HPDE6-E6E7 (cell line): Measurements from ENCODE around the gene PDZD7.
A peak's percentile ranks its signal among the peaks of the same experiment; 100 is the strongest.

ENCODE experiments used
- DNase-seq: peaks from one replicate; pipeline ENCODE4 v3.0.0; 2011; ENCODE audit warnings: missing footprints; ENCODE audit errors: extremely low spot score

PDZD7 gene

GRCh38 chr10:101031128-101031795 lies at the start of gene PDZD7, which contains the start of gene SFXN3:
Gene PDZD7 (minus strand): TSS chr10:101031129. CDS start chr10:101030219, 910 bp downstream.
Gene SFXN3 (plus strand): TSS chr10:101031234. CDS start chr10:101034695, 3,461 bp downstream.
- peak; percentile 98 for DNase-seq

GRCh38 chr10:101079874-101080273 lies 48.9 kb upstream of the PDZD7 start:
- no peak for DNase-seq

- DNase-seq, result no peak
Measured at GRCh38 chr10:101076630-101077029, 45.7 kb upstream of the PDZD7 start.

- no peak for DNase-seq
Measured at GRCh38 chr10:101075775-101076174, 44.8 kb upstream of the PDZD7 start.

GRCh38 chr10:101073631-101074030 lies 42.7 kb upstream of the PDZD7 start:
- no peak for DNase-seq

GRCh38 chr10:101072923-101073322 lies 42.0 kb upstream of the PDZD7 start:
- DNase-seq, result no peak

- no peak for DNase-seq
Measured at GRCh38 chr10:101071885-101072433, 41.0 kb upstream of the PDZD7 start.

GRCh38 chr10:101071267-101071884 lies 40.4 kb upstream of the PDZD7 start:
- DNase-seq, result no peak

GRCh38 chr10:101070098-101070497 lies 39.2 kb upstream of the PDZD7 start:
- DNase-seq, result no peak

GRCh38 chr10:101069441-101069840 lies 38.5 kb upstream of the PDZD7 start:
- DNase-seq, result no peak

- no peak for DNase-seq
Measured at GRCh38 chr10:101067356-101068083, 36.6 kb upstream of the PDZD7 start.

- DNase-seq, result no peak
Measured at GRCh38 chr10:101066896-101067355, 36.0 kb upstream of the PDZD7 start.

- peak; percentile 75 for DNase-seq
Measured at GRCh38 chr10:101066146-101066895, 35.4 kb upstream of the PDZD7 start.

- DNase-seq, result no peak
Measured at GRCh38 chr10:101065481-101066145, 34.7 kb upstream of the PDZD7 start.

GRCh38 chr10:101064415-101065030 lies 33.6 kb upstream of the PDZD7 start:
- DNase-seq, result no peak

GRCh38 chr10:101063548-101064414 lies 32.9 kb upstream of the PDZD7 start:
- no peak for DNase-seq

- DNase-seq, result no peak
Measured at GRCh38 chr10:101063050-101063525, 32.2 kb upstream of the PDZD7 start.

GRCh38 chr10:101062232-101063049 lies 31.5 kb upstream of the PDZD7 start:
- DNase-seq, result no peak
